ENCODE results near the gene LONP1. TPM values are rescaled to one million over a fixed set of nuclear protein-coding genes. Genes with fewer than 3 reads are reported as not detected.
"Not testable (repeated sequence)": the region's sequence is repeated elsewhere in the genome, so short reads cannot be mapped to it uniquely, and the experiment has no call there.

Gene LONP1
- total RNA-seq, 1 experiment from 2014 or later = 186 TPM

DNA sequence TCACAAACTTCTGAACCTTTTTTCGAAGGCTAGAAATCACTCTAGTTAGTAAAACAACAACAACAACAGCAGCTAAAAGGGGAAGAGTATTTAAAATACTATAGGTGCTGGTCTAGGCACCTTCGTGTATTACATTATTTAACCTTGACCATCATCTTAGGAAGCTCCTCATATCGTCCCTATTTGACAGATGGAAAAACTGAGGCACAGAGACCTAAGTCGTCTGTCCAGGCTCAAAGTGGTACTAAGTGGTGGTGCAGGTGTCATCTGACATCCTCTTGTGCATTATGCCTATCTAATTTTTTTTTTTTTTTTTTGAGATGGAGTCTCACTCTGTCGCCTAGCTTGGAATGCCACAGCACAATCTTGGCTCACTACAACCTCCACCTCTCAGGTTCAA is 29.6 kb upstream of the LONP1 start (continued):
- TF ChIP-seq, protein P1, sequence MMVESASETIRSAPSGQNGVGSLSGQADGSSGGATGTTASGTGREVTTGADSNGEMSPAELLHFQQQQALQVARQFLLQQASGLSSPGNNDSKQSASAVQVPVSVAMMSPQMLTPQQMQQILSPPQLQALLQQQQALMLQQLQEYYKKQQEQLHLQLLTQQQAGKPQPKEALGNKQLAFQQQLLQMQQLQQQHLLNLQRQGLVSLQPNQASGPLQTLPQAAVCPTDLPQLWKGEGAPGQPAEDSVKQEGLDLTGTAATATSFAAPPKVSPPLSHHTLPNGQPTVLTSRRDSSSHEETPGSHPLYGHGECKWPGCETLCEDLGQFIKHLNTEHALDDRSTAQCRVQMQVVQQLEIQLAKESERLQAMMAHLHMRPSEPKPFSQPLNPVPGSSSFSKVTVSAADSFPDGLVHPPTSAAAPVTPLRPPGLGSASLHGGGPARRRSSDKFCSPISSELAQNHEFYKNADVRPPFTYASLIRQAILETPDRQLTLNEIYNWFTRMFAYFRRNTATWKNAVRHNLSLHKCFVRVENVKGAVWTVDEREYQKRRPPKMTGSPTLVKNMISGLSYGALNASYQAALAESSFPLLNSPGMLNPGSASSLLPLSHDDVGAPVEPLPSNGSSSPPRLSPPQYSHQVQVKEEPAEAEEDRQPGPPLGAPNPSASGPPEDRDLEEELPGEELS (CRISPR knock-in tag; IDR thresholded peaks at IDR 0.05) = no peak
- TF ChIP-seq, protein P2, sequence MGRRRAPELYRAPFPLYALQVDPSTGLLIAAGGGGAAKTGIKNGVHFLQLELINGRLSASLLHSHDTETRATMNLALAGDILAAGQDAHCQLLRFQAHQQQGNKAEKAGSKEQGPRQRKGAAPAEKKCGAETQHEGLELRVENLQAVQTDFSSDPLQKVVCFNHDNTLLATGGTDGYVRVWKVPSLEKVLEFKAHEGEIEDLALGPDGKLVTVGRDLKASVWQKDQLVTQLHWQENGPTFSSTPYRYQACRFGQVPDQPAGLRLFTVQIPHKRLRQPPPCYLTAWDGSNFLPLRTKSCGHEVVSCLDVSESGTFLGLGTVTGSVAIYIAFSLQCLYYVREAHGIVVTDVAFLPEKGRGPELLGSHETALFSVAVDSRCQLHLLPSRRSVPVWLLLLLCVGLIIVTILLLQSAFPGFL (CRISPR knock-in tag; IDR thresholded peaks at IDR 0.05; ENCODE audit: borderline replicate concordance) = no peak
- TF ChIP-seq, protein P3, sequence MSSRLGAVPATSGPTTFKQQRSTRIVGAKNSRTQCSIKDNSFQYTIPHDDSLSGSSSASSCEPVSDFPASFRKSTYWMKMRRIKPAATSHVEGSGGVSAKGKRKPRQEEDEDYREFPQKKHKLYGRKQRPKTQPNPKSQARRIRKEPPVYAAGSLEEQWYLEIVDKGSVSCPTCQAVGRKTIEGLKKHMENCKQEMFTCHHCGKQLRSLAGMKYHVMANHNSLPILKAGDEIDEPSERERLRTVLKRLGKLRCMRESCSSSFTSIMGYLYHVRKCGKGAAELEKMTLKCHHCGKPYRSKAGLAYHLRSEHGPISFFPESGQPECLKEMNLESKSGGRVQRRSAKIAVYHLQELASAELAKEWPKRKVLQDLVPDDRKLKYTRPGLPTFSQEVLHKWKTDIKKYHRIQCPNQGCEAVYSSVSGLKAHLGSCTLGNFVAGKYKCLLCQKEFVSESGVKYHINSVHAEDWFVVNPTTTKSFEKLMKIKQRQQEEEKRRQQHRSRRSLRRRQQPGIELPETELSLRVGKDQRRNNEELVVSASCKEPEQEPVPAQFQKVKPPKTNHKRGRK (CRISPR knock-in tag; IDR thresholded peaks at IDR 0.05; ENCODE audit: borderline replicate concordance) = no peak
- TF ChIP-seq, protein P4, sequence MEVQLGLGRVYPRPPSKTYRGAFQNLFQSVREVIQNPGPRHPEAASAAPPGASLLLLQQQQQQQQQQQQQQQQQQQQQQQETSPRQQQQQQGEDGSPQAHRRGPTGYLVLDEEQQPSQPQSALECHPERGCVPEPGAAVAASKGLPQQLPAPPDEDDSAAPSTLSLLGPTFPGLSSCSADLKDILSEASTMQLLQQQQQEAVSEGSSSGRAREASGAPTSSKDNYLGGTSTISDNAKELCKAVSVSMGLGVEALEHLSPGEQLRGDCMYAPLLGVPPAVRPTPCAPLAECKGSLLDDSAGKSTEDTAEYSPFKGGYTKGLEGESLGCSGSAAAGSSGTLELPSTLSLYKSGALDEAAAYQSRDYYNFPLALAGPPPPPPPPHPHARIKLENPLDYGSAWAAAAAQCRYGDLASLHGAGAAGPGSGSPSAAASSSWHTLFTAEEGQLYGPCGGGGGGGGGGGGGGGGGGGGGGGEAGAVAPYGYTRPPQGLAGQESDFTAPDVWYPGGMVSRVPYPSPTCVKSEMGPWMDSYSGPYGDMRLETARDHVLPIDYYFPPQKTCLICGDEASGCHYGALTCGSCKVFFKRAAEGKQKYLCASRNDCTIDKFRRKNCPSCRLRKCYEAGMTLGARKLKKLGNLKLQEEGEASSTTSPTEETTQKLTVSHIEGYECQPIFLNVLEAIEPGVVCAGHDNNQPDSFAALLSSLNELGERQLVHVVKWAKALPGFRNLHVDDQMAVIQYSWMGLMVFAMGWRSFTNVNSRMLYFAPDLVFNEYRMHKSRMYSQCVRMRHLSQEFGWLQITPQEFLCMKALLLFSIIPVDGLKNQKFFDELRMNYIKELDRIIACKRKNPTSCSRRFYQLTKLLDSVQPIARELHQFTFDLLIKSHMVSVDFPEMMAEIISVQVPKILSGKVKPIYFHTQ (CRISPR knock-in tag; IDR thresholded peaks at IDR 0.05) = no peak

DNA sequence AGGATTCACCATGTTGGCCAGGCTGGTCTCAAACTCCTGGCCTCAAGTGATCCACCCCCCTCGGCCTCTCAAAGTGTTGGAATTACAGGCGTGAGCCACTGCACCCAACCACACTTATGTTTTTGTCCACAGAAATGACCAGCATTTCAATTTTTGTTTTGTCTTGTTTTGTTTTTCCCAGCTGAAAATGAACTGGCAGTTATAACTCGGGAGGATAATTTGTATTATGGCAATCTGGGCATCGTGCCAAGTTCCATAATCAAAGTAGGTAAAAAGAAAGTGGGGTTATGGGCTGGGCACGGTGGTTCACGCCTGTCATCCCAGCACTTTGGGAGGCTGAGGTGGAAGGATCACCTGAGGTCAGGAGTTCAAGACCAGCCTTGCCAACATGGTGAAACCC is 29.0 kb upstream of the LONP1 start:
- POLR2A ChIA-PET, H3K27ac Mint-ChIP-seq: not testable (repeated sequence)

DNA sequence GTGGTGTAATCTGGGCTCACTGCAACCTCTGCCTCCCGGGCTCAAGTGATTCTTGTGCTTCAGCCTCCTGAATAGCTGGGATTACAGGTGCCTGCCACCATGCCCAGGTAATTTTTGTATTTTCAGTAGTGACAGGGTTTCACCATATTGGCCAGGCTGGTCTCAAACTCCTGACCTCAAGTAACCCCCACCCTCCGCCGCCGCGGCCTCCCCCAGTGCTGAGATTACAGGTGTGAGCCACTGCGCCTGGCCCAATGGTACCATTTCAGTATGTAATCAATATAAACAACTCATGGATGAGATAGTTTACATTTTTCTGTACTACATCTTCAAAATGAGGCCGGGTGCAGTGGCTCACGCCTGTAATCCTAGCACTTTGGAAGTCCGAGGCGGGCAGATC is 25.1 kb upstream of the LONP1 start:
- H3K27ac Mint-ChIP-seq; CTCF ChIA-PET; H3K36me3 Mint-ChIP-seq; H3K9me3 Mint-ChIP-seq; H3K4me1 Mint-ChIP-seq; DNase-seq (ENCODE audit: low spot score); POLR2A ChIA-PET; ATAC-seq; H3K4me3 Mint-ChIP-seq: not testable (repeated sequence)
- H3K27me3 Mint-ChIP-seq (ENCODE audit: low read depth) = peaks cover 16% of the 10 kb centered on the region

More for the DNA sequence above, 29.0 kb upstream of the LONP1 start:
- CTCF ChIA-PET = interaction anchor here (0.5 to 0.7 kb wide), 2 partner anchors 583 to 737 kb away, joined by 3 read pairs; no protein-coding TSS in a partner anchor
- H3K9me3 Mint-ChIP-seq; ATAC-seq; H3K36me3 Mint-ChIP-seq; H3K4me1 Mint-ChIP-seq; DNase-seq (ENCODE audit: low spot score); H3K4me3 Mint-ChIP-seq: not testable (repeated sequence)
- peaks cover 13% of the 10 kb centered on the region; the same call in 1 of the 2 replicates for H3K27me3 Mint-ChIP-seq (ENCODE audit: low read depth)

DNA sequence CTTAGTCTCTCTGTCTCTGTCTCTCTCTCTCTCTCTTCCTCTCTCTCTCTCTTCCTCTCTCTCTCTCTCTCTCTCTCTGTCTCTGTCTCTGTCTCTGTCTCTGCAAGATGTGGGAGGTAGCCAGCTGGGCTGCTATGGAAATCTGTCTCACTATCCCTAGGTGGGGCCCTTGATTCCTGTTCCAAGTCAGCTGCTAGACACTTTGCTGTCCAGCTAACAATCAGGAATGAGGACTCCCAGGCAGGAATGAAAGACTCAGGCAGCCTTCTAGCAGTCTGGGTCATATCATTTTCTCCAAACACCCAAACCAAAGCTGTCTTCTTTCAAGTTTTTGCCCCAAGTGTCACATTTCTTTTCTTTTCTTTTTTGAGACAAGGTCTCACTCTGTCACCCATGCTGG is 23.7 kb upstream of the LONP1 start:
- peaks cover 8% of the 10 kb centered on the region for H3K9me3 Mint-ChIP-seq
- no peaks in the 10 kb centered on the region for H3K36me3 Mint-ChIP-seq
- no peak overlapping the region for H3K4me3 Mint-ChIP-seq
- ChIA-PET CTCF (interaction anchor here (0.7 kb wide), 1 partner anchor 23 kb away, joined by 3 read pairs; the partner anchor contains the start of gene CATSPERD), POLR2A (no interaction called here)
- TF ChIP-seq, protein P5, sequence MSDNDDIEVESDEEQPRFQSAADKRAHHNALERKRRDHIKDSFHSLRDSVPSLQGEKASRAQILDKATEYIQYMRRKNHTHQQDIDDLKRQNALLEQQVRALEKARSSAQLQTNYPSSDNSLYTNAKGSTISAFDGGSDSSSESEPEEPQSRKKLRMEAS (CRISPR knock-in tag; IDR thresholded peaks at IDR 0.05) = no peak
- peaks cover 16% of the 10 kb centered on the region for H3K27me3 Mint-ChIP-seq (ENCODE audit: low read depth)
- no peak for DNase-seq (ENCODE audit: low spot score)
- H3K4me1 Mint-ChIP-seq = no peaks in the 10 kb centered on the region
- no peak for ATAC-seq
- no peak overlapping the region for H3K27ac Mint-ChIP-seq

DNA sequence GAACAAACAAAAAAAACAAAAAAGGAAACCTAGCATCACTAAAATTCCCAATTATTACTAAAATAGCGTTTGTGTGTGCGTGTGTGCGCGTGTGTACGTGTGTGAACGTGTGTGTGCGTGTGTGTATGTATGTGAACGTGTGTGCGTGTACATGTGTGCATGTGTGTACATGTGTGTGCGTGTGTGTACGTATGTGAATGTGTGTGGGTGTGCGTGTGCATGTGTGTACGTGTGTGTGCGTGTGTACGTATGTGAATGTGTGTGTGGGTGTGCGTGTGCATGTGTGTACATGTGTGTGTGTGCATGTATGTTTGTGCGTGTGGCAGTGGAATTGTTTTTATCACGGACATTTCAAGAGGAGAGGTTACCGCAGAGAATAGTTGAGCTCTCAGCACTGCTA is 22.1 kb upstream of the LONP1 start:
- H3K36me3 Mint-ChIP-seq = no peaks in the 10 kb centered on the region
- H3K4me3 Mint-ChIP-seq = no peak overlapping the region
- CTCF ChIA-PET = no interaction called here
- no peaks in the 10 kb centered on the region for H3K4me1 Mint-ChIP-seq
- no peak overlapping the region; the same call in 1 of the 2 replicates for H3K27ac Mint-ChIP-seq
- POLR2A ChIA-PET = no interaction called here
- peaks cover 8% of the 10 kb centered on the region for H3K9me3 Mint-ChIP-seq
- DNase-seq (ENCODE audit: low spot score) (no peak), ATAC-seq (no peak)
- peaks cover 16% of the 10 kb centered on the region for H3K27me3 Mint-ChIP-seq (ENCODE audit: low read depth)
- TF ChIP-seq, protein P6, sequence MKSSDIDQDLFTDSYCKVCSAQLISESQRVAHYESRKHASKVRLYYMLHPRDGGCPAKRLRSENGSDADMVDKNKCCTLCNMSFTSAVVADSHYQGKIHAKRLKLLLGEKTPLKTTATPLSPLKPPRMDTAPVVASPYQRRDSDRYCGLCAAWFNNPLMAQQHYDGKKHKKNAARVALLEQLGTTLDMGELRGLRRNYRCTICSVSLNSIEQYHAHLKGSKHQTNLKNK (CRISPR knock-in tag; IDR thresholded peaks at IDR 0.05) = no peak
- TF ChIP-seq FOXP1 (CRISPR knock-in tag; IDR thresholded peaks at IDR 0.05; ENCODE audit: borderline replicate concordance) = no peak
- no peak for TF ChIP-seq NFATC4 (CRISPR knock-in tag; IDR thresholded peaks at IDR 0.05)
- TF ChIP-seq SP1 (CRISPR knock-in tag; conservative IDR thresholded peaks at IDR 0.05) = no peak
- TF ChIP-seq, protein P7, sequence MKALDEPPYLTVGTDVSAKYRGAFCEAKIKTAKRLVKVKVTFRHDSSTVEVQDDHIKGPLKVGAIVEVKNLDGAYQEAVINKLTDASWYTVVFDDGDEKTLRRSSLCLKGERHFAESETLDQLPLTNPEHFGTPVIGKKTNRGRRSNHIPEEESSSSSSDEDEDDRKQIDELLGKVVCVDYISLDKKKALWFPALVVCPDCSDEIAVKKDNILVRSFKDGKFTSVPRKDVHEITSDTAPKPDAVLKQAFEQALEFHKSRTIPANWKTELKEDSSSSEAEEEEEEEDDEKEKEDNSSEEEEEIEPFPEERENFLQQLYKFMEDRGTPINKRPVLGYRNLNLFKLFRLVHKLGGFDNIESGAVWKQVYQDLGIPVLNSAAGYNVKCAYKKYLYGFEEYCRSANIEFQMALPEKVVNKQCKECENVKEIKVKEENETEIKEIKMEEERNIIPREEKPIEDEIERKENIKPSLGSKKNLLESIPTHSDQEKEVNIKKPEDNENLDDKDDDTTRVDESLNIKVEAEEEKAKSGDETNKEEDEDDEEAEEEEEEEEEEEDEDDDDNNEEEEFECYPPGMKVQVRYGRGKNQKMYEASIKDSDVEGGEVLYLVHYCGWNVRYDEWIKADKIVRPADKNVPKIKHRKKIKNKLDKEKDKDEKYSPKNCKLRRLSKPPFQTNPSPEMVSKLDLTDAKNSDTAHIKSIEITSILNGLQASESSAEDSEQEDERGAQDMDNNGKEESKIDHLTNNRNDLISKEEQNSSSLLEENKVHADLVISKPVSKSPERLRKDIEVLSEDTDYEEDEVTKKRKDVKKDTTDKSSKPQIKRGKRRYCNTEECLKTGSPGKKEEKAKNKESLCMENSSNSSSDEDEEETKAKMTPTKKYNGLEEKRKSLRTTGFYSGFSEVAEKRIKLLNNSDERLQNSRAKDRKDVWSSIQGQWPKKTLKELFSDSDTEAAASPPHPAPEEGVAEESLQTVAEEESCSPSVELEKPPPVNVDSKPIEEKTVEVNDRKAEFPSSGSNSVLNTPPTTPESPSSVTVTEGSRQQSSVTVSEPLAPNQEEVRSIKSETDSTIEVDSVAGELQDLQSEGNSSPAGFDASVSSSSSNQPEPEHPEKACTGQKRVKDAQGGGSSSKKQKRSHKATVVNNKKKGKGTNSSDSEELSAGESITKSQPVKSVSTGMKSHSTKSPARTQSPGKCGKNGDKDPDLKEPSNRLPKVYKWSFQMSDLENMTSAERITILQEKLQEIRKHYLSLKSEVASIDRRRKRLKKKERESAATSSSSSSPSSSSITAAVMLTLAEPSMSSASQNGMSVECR (CRISPR knock-in tag; IDR thresholded peaks at IDR 0.05; ENCODE audit: borderline replicate concordance) = no peak
- no peak for TF ChIP-seq HMGA2 (CRISPR knock-in tag; IDR thresholded peaks at IDR 0.05)
- no peak for TF ChIP-seq MXD4 (CRISPR knock-in tag; IDR thresholded peaks at IDR 0.05; ENCODE audit: borderline replicate concordance)
- TF ChIP-seq ZNF416 (CRISPR knock-in tag; IDR thresholded peaks at IDR 0.05) = no peak
- no peak for TF ChIP-seq TEAD4 (CRISPR knock-in tag; IDR thresholded peaks at IDR 0.05)

Data from WTC11 (cell line).